Thyroid gland (tissue), 4 donors: ENCODE results near the gene ADM2.

Experiments used
- POLR2A ChIP-seq, 2 donors: fragments of 450-650 bp; IDR thresholded peaks; one replicate each; pipeline ENCODE4 v1.6.1; 2017; ENCODE audit warnings: antibody characterized with exemption in 2 of 2, mild to moderate bottlenecking in 2 of 2, moderate library complexity in 1 of 2
- TF ChIP-seq, protein P1 (sequence below), 6 experiments: fragments of 200-600 bp in 3 of 6; fragments of 450-650 bp in 3 of 6; sonication (generic) in 3 of 6; IDR thresholded peaks; one replicate each; pipeline ENCODE4 v1.5.1; 2016 to 2019; ENCODE audit warnings: antibody characterized with exemption in 6 of 6, mild to moderate bottlenecking in 2 of 6, inconsistent platforms in 1 of 6, moderate library complexity in 1 of 6

DNA sequence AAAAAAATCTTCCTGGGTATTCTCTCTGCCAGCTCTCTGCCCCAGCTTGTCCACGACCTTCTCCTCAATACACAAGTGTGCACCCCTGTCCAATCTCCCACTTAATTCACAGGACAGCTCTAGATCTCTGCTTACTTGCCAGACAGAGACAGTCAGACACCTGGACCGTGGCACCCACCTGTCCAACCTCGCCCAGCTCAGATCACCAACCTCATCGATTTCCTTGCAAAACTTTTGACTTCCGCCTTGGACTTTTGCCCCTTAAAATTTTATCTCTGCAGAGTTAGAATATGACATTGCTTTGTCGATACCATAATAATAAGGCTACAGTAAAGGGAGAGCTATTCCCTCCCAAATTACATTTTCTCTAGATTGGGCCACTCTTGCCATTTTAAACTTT, 15.8 kb downstream of the ADM2 start:
- TF ChIP-seq POLR2A (IDR thresholded peaks at IDR 0.05): no peak
- TF ChIP-seq, protein P1, sequence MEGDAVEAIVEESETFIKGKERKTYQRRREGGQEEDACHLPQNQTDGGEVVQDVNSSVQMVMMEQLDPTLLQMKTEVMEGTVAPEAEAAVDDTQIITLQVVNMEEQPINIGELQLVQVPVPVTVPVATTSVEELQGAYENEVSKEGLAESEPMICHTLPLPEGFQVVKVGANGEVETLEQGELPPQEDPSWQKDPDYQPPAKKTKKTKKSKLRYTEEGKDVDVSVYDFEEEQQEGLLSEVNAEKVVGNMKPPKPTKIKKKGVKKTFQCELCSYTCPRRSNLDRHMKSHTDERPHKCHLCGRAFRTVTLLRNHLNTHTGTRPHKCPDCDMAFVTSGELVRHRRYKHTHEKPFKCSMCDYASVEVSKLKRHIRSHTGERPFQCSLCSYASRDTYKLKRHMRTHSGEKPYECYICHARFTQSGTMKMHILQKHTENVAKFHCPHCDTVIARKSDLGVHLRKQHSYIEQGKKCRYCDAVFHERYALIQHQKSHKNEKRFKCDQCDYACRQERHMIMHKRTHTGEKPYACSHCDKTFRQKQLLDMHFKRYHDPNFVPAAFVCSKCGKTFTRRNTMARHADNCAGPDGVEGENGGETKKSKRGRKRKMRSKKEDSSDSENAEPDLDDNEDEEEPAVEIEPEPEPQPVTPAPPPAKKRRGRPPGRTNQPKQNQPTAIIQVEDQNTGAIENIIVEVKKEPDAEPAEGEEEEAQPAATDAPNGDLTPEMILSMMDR (IDR thresholded peaks at IDR 0.05): no peak
